Erythroblast (primary cell): ENCODE data around the gene CLN5.
"Not testable (repeated sequence)": the region's sequence is repeated elsewhere in the genome, so short reads cannot be mapped to it uniquely, and the experiment has no call there.

Experiments
- GATA1 ChIP-seq: IDR thresholded peaks from 2 replicates; pipeline ENCODE4 v1.6.1; 2011; ENCODE audit warnings: low read depth, mild to moderate bottlenecking, control low read depth, low read length, moderate library complexity
- POLR2A ChIP-seq: IDR thresholded peaks from 2 replicates; pipeline ENCODE4 v1.6.1; 2011; ENCODE audit warnings: mild to moderate bottlenecking, low read length

DNA sequence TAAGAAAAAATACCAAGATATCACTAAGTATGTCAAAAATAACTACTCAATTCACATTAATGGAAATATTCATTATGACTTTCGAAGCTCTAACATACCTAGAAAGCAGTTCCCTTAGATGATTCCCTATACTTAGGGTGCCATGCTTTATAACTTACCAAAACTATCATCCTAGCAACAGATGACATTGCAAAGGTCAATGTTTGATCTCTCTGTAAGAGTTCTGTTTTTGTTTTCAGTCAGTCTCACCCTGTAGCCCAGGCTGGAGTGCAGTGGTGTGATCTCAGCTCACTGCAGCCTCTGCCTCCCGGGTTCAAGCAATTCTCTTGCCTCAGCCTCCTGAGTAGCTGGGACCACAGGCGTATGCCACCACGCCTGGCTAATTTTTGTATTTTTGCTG, 16.5 kb downstream of the CLN5 start:
- not testable (repeated sequence) for TF ChIP-seq POLR2A, GATA1
